HG03457 (cell line): Measurements from ENCODE around the gene DCST1.

ENCODE experiments used
- ATAC-seq: cut with Tn5 transposase; IDR thresholded peaks from one replicate; pipeline ENCODE4 v1.9.1; 2021; ENCODE audit warnings: moderate number of reproducible peaks; ENCODE audit not compliant: unreplicated experiment

DCST1 gene

GRCh38 chr1:155030899-155031298 lies 2.7 kb upstream of the DCST1 start:
- ATAC-seq, result no peak

GRCh38 chr1:155032886-155033285 lies 738 bp upstream of the DCST1 start:
- ATAC-seq, result no peak

- ATAC-seq, result no peak
These were observed 939 bp downstream of the DCST1 start for GRCh38 chr1:155034318-155035208.

GRCh38 chr1:155035936-155036335 lies 2.3 kb downstream of the DCST1 start:
- ATAC-seq, result no peak

GRCh38 chr1:155037043-155037442 lies 3.4 kb downstream of the DCST1 start:
- ATAC-seq, result no peak

- ATAC-seq, result no peak
These were observed 4.3 kb downstream of the DCST1 start for GRCh38 chr1:155037851-155038441.

GRCh38 chr1:155038602-155039307 lies 5.1 kb downstream of the DCST1 start:
- ATAC-seq, result no peak

- ATAC-seq, result no peak
These were observed 5.7 kb downstream of the DCST1 start for GRCh38 chr1:155039308-155039669.

GRCh38 chr1:155040358-155041093 lies 6.9 kb downstream of the DCST1 start:
- no peak for ATAC-seq

- no peak for ATAC-seq
These were observed 9.2 kb downstream of the DCST1 start for GRCh38 chr1:155042789-155043188.

- ATAC-seq, result no peak
These were observed 9.7 kb downstream of the DCST1 start for GRCh38 chr1:155043301-155043702.

- no peak for ATAC-seq
These were observed 10.2 kb downstream of the DCST1 start for GRCh38 chr1:155043793-155044192.

- no peak for ATAC-seq
These were observed 10.7 kb downstream of the DCST1 start for GRCh38 chr1:155044365-155044764.

- ATAC-seq, result no peak
These were observed 11.4 kb downstream of the DCST1 start for GRCh38 chr1:155044812-155045657.

- no peak for ATAC-seq
These were observed 15.1 kb downstream of the DCST1 start for GRCh38 chr1:155048449-155049334.

- ATAC-seq, result no peak
These were observed 16.3 kb downstream of the DCST1 start for GRCh38 chr1:155049651-155050559.

GRCh38 chr1:155050560-155051341 lies 17.1 kb downstream of the DCST1 start, which contains the start of gene ADAM15:
TSS of gene ADAM15 (plus strand) at chr1:155051316. CDS start at chr1:155051387, 71 bp downstream.
- no peak for ATAC-seq
